Measurements from ENCODE around the gene ESPL1. TPM values are rescaled to one million over a fixed set of nuclear protein-coding genes. Genes with fewer than 3 reads are reported as not detected.

Gene ESPL1
- total and polyA plus RNA-seq, 2 of the 8 experiments (the other 6 are each of a cell fraction or from before 2014, with no cell fraction given), result 31.8 to 52.7 TPM

DNA sequence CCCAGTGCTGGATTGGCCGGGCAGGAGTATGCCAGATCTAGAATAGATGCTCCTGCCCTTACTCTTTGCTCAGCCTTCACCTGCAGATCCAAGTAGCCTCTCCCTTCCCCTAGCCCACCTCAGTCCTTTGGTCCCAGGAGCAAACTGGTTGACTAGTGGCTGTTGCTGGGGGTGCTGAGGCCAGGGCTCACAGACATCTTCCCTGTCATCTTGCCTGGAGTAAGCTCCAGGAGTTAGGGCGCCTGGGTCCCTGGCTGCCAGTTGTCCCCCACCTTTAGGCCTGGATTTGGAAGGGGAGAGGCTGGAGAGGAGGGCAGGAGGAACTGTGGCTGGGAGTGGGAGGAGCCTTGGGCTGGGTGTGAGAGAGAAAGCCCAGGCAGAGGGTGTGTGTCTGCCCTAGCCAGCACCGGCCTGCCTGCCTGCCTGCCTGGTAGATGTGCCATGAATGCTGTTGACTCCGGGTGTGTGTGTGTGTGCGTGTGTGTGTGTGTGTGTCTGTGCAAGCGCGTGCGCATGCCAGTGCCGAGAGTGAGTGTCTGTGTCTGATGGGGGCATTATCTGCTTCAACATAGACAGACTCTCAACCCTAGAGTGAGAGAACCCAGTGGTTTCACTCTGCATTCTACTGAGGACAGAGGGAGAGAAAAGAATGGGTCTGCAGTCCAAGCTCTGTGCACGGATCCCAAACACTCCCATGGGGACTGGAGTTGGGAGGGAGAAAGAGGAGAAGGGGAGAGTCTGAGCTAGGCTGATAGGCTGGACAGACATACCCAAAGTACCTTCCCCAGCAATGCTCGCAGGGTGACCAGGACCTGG lies 35.2 kb upstream of the ESPL1 start (continued):
- no peak for TF ChIP-seq CHD7 (IDR thresholded peaks at IDR 0.05; ENCODE audit: insufficient replicate concordance, low read length)
